Lower lobe of right lung (tissue), 2 donors: Measurements from ENCODE around the gene ADISSP. TPM values are rescaled to one million over a fixed set of nuclear protein-coding genes. Genes with fewer than 3 reads are reported as not detected.

Experiments
- ATAC-seq, 2 donors: fragments of 200-7000 bp; cut with Tn5 transposase; one replicate each; pipeline ENCODE4 v1.9.1; 2020 to 2022; ENCODE audit warnings: mild to moderate bottlenecking in 2 of 2, moderate library complexity in 2 of 2
- DNase-seq: peaks from one replicate; pipeline ENCODE4 v3.0.0-alpha.2; 2020
- H3K27ac ChIP-seq: fragments of 200-600 bp; one replicate; pipeline ENCODE4 v1.8.0; 2022
- H3K27me3 ChIP-seq: fragments of 200-600 bp; one replicate; pipeline ENCODE4 v1.8.0; 2022; ENCODE audit warnings: low read depth
- H3K36me3 ChIP-seq: fragments of 200-600 bp; one replicate; pipeline ENCODE4 v1.8.0; 2022; ENCODE audit warnings: mild to moderate bottlenecking
- H3K4me1 ChIP-seq: fragments of 200-600 bp; one replicate; pipeline ENCODE4 v1.8.0; 2022
- H3K4me3 ChIP-seq: fragments of 200-600 bp; one replicate; pipeline ENCODE4 v1.8.0; 2022; ENCODE audit warnings: mild to moderate bottlenecking
- H3K9me3 ChIP-seq: fragments of 200-600 bp; one replicate; pipeline ENCODE4 v1.8.0; 2022
- intact Hi-C: fragments of 100-400 bp; cut with DNase I; formaldehyde crosslinking; loops from one replicate; pipeline ENCODE4 v1.11.0; 2022
- total RNA-seq: library from RNA; stranded (reverse); fragmentation: NEBNext Ultra II Directional; extraction: Animal tissue kit (Norgen Biotek cat#: 25700); gene quantifications from one replicate; pipeline ENCODE4 v1.2.1, GENCODE V29; 2021
- TF ChIP-seq, protein P1 (sequence below): fragments of 200-600 bp; IDR thresholded peaks from one replicate; pipeline ENCODE4 v1.8.0; 2022; ENCODE audit warnings: antibody characterized with exemption, mild to moderate bottlenecking
- donor health status: DM: no; HTN: yes; CAD: no; lungs with severe emphysema.

Gene ADISSP
- total RNA-seq, 1 donor from 2014 or later: 33.2 TPM

GRCh38 chr20:3755269-3755668, 12.3 kb downstream of the ADISSP start:
- Histone ChIP-seq H3K4me1 (peaks cover 29% of the 10 kb centered on the region), H3K36me3 (peaks cover 12% of the 10 kb centered on the region), H3K27ac (no peak overlapping the region), H3K9me3 (no peaks in the 10 kb centered on the region), H3K4me3 (no peak overlapping the region), H3K27me3 (peaks cover 2% of the 10 kb centered on the region)
- intact Hi-C loops: no loop called here
- ATAC-seq (no peak), DNase-seq (no peak)
- TF ChIP-seq, protein P1, sequence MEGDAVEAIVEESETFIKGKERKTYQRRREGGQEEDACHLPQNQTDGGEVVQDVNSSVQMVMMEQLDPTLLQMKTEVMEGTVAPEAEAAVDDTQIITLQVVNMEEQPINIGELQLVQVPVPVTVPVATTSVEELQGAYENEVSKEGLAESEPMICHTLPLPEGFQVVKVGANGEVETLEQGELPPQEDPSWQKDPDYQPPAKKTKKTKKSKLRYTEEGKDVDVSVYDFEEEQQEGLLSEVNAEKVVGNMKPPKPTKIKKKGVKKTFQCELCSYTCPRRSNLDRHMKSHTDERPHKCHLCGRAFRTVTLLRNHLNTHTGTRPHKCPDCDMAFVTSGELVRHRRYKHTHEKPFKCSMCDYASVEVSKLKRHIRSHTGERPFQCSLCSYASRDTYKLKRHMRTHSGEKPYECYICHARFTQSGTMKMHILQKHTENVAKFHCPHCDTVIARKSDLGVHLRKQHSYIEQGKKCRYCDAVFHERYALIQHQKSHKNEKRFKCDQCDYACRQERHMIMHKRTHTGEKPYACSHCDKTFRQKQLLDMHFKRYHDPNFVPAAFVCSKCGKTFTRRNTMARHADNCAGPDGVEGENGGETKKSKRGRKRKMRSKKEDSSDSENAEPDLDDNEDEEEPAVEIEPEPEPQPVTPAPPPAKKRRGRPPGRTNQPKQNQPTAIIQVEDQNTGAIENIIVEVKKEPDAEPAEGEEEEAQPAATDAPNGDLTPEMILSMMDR: no peak

GRCh38 chr20:3754276-3754630, 13.3 kb downstream of the ADISSP start:
- Histone ChIP-seq H3K36me3 (peaks cover 19% of the 10 kb centered on the region), H3K27me3 (peaks cover 5% of the 10 kb centered on the region), H3K27ac (no peak overlapping the region), H3K4me3 (no peak overlapping the region), H3K4me1 (peaks cover 29% of the 10 kb centered on the region), H3K9me3 (no peaks in the 10 kb centered on the region)
- intact Hi-C loops: no loop called here
- ATAC-seq: no peak
- DNase-seq: no peak
- TF ChIP-seq, protein P1: no peak

DNA sequence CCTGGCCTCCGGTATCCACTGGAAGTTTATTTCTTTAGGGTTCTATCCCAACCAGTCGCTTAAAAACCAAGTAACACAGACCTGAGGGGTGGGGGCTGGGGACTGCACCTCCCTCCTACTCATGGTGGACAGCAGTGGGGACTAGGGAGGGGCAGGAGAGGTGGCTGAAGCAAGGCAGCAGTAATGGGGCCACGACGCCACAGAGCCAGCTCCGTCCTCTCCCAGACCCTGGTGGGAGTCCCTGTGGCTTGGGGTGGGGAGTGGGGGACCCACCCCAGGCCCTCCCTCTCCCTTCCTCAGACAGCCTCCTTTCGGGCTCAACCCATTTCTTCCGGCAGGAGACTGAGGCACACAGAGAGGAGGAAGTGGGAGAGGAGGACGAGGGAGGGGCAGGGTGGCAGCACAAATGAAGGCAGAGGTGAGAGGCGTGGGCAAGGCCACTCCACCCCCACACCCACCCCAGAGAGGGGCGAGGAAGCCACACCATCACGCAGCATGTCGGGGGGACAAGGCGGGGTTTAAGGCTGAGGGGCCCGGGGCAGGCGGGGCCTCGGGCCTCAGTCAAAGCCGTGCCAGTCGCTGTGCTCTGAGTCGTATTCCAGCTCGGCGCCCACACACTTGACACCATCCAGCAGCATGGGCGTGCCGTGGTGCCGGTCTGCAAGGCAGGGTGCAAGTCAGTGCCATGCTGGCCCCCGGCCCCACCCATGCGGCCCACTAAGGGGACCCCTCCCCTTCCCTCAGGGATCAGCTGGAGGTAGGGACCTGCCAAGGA, 13.9 kb downstream of the ADISSP start:
- DNase-seq: peak; percentile 62
- Histone ChIP-seq H3K9me3 (no peaks in the 10 kb centered on the region), H3K27ac (no peak overlapping the region), H3K36me3 (peaks cover 19% of the 10 kb centered on the region), H3K4me1 (peaks cover 29% of the 10 kb centered on the region), H3K4me3 (no peak overlapping the region), H3K27me3 (peaks cover 5% of the 10 kb centered on the region)
- TF ChIP-seq, protein P1: no peak
- intact Hi-C loops: no loop called here
- ATAC-seq: peak in 1 of 2 donors; percentile 1

DNA sequence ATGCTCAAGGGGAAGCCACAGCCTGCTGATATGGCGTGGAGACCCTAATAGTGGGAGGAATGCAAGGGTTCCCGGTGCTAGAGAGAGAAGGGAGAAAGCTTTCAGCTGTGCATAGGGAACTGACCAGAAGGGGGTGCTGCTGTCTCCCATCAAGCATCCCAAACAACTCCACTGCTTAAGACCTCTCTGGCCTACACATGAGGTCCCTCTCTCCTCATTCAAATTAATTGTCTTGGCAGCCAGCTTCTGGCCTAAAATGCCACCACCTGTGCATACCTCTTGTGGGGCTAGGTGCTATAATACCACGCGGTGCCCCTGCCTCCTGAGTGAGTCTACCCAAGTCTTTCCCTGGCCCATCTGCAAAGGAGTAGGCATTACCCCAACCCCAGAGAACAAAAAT, 14.5 kb downstream of the ADISSP start:
- TF ChIP-seq, protein P1: peak; percentile 81
- intact Hi-C loops: no loop called here
- Histone ChIP-seq H3K27me3 (peaks cover 5% of the 10 kb centered on the region), H3K36me3 (peaks cover 19% of the 10 kb centered on the region), H3K4me1 (peaks cover 29% of the 10 kb centered on the region), H3K4me3 (no peak overlapping the region), H3K27ac (no peak overlapping the region), H3K9me3 (no peaks in the 10 kb centered on the region)
- DNase-seq: no peak
- peak; percentile 74 to 79 for ATAC-seq

DNA sequence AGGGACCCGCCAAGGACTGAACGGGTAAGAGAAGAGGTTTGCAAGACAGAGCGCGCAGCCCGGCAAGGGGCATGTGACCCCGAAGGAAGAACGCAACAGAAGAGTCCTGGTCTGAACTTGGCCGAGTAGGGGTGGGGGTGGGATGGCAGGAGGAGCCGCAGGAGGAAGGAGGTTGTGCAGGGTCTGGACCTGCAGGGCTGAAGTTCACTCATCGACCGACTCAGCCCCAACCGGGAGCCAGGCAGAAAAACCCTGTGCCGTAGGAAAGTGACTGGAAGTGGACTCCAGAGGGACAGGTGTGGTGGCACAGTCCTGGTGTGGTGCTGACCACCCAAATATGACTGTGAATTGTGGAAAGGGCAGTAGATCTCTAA, 15.2 kb downstream of the ADISSP start:
- ATAC-seq: no peak

More for the DNA sequence above, 15.2 kb downstream of the ADISSP start:
- TF ChIP-seq, protein P1: no peak
- H3K27me3 ChIP-seq: peaks cover 5% of the 10 kb centered on the region
- no peaks in the 10 kb centered on the region for H3K9me3 ChIP-seq
- peak overlapping the region; percentile 48 for H3K4me3 ChIP-seq
- H3K27ac ChIP-seq: no peak overlapping the region
- DNase-seq: no peak
- peaks cover 21% of the 10 kb centered on the region for H3K36me3 ChIP-seq
- peaks cover 29% of the 10 kb centered on the region for H3K4me1 ChIP-seq
- intact Hi-C loops: no loop called here
